ENCODE data around the gene RPP25L.
"Not testable (repeated sequence)": the region's sequence is repeated elsewhere in the genome, so short reads cannot be mapped to it uniquely, and the experiment has no call there.

RPP25L gene

GRCh38 chr9:34642679-34643078 is 30.8 kb upstream of the RPP25L start:
- POLR2A ChIA-PET = no interaction called here

DNA sequence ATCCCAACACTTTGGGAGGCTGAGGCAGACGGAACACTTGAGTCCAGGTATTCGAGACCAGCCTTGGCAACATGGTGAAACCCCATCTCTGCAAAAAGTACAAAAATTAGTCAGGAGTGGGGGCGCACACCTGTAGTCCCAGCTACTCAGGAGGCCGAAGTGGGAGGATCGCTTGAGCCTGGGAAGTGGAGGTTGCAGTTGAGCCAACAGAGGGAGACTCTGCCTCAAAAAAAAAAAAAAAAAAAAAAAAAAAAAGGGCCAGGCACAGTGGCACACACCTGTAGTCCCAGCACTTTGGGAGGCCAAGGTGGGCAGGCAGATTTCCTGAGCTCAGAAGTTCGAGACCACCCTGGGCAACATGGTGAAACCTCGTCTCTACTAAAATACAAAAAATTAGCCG is 27.4 kb upstream of the RPP25L start:
- DNase-seq (ENCODE audit: extremely low spot score); POLR2A ChIA-PET: not testable (repeated sequence)
- CTCF ChIA-PET = interaction anchor here (1.2 kb wide), 1 partner anchor 14 kb away, joined by 4 read pairs; no protein-coding TSS in a partner anchor
- peak; percentile 72 for TF ChIP-seq ZNF384 (IDR thresholded peaks at IDR 0.05)

More at GRCh38 chr9:34642679-34643078, 30.8 kb upstream of the RPP25L start:
- TF ChIP-seq LEF1 (IDR thresholded peaks at IDR 0.05; ENCODE audit: borderline replicate concordance) = no peak
- TF ChIP-seq CTBP1 (IDR thresholded peaks at IDR 0.05; ENCODE audit: borderline replicate concordance) = no peak
- no peak for TF ChIP-seq FOXA1 (IDR thresholded peaks at IDR 0.05)
- TF ChIP-seq SUZ12 (IDR thresholded peaks at IDR 0.05) = no peak
- TF ChIP-seq SP1 (IDR thresholded peaks at IDR 0.05) = no peak
- no peak for TF ChIP-seq TARDBP (IDR thresholded peaks at IDR 0.05)
- CTCF ChIA-PET = interaction anchor here (0.8 kb wide), 1 partner anchor 22 kb away, joined by 3 read pairs; no protein-coding TSS in a partner anchor
- DNase-seq (ENCODE audit: extremely low spot score) = no peak

GRCh38 chr9:34638138-34638445 is 26.2 kb upstream of the RPP25L start:
- POLR2A ChIA-PET = interaction anchor here (0.7 to 6.0 kb wide), 13 partner anchors 8 to 64 kb away, joined by 3 to 67 read pairs (median 4); partner anchors contain the start of genes DCTN3, GALT, IL11RA and RPP25L
- DNase-seq (ENCODE audit: extremely low spot score) = no peak
- TF ChIP-seq BHLHE40 (IDR thresholded peaks at IDR 0.05; ENCODE audit: borderline replicate concordance) (no peak), ZNF384 (IDR thresholded peaks at IDR 0.05) (no peak), NFRKB (IDR thresholded peaks at IDR 0.05) (no peak), FOXM1 (IDR thresholded peaks at IDR 0.05; ENCODE audit: borderline replicate concordance) (no peak), L3MBTL2 (conservative IDR thresholded peaks at IDR 0.05) (no peak), CTBP1 (IDR thresholded peaks at IDR 0.05; ENCODE audit: borderline replicate concordance) (no peak), ELF4 (IDR thresholded peaks at IDR 0.05) (no peak), ARNT (IDR thresholded peaks at IDR 0.05) (no peak), LEF1 (IDR thresholded peaks at IDR 0.05; ENCODE audit: borderline replicate concordance) (no peak)
- CTCF ChIA-PET = interaction anchor here (0.7 to 2.2 kb wide), 3 partner anchors 8 to 63 kb away, joined by 3 to 11 read pairs (median 4); partner anchors contain the start of gene GALT

DNA sequence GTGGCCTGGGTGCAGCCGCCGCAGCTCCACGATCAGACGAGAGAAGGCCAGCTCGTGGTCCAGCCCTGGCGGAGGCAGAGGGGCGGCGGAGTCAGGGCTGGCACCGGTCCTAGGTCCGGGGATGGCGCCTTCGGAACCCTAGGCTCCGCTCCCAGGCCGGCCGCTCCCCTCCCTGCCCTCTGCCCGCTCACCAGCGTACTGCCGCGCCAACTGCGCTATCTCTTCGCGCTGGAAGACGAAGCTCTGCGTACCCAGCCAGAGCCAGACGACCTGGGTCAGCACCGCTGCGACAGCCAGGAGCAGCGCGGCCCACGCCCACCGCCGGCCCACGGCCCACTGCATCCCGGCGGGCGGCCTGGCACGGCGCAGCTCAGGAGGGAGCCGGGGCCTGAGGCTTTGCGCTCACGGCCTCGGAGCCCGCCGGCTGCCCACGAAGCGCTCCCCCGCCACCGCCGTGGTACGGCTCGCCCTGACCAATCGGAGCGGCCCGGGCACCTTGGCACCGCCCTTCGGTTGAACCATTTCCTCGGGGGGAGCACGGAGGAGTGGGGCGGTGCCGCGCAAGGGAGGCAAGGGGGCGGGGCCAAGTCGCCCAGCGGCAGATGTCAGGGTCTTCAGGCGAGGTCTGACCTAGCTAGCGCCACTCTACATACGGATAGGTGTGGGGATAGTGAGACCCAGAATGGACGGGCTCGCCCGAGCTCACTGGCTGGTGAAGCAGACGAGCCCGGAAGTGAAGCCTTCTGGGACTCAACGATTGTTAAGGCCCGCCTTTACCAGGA is 25.6 kb upstream of the RPP25L start, which contains the start of gene SIGMAR1:
Gene SIGMAR1, minus strand, starts transcription at position 432 of the 782 bp plus-strand sequence. Its CDS starts 90 bp downstream, at position 342.
- ChIA-PET POLR2A (interaction anchor here (0.7 to 6.0 kb wide), 17 partner anchors 9 to 65 kb away, joined by 3 to 67 read pairs (median 4); partner anchors contain the start of genes DCTN3, GALT, IL11RA and RPP25L), CTCF (interaction anchor here (0.9 to 2.2 kb wide), 2 partner anchors 9 to 233 kb away, joined by 5 to 11 read pairs; partner anchors contain the start of gene GALT)
- no peak for TF ChIP-seq ZNF384 (IDR thresholded peaks at IDR 0.05)
- TF ChIP-seq L3MBTL2 (conservative IDR thresholded peaks at IDR 0.05) = peak; percentile 67
- TF ChIP-seq ELF4 (IDR thresholded peaks at IDR 0.05) = peak; percentile 40; the same call in 1 of the 2 replicates
- peak; percentile 91 for DNase-seq (ENCODE audit: extremely low spot score)

GRCh38 chr9:34636791-34637355 is 25.0 kb upstream of the RPP25L start:
- TF ChIP-seq HDGF (IDR thresholded peaks at IDR 0.05; ENCODE audit: borderline replicate concordance) = no peak
- no peak for TF ChIP-seq NFRKB (IDR thresholded peaks at IDR 0.05)
- TF ChIP-seq LEF1 (IDR thresholded peaks at IDR 0.05; ENCODE audit: borderline replicate concordance) = no peak
- TF ChIP-seq L3MBTL2 (conservative IDR thresholded peaks at IDR 0.05) = peak; percentile 94; the same call in 1 of the 2 replicates
- no peak for TF ChIP-seq FOXM1 (IDR thresholded peaks at IDR 0.05; ENCODE audit: borderline replicate concordance)
- DNase-seq (ENCODE audit: extremely low spot score) = no peak
- CTCF ChIA-PET = interaction anchor here (0.9 to 2.2 kb wide), 2 partner anchors 10 to 233 kb away, joined by 5 to 11 read pairs; partner anchors contain the start of gene GALT
- POLR2A ChIA-PET = interaction anchor here (0.7 to 6.0 kb wide), 9 partner anchors 10 to 54 kb away, joined by 3 to 67 read pairs (median 5); partner anchors contain the start of genes DCTN3, GALT, IL11RA and RPP25L

DNA sequence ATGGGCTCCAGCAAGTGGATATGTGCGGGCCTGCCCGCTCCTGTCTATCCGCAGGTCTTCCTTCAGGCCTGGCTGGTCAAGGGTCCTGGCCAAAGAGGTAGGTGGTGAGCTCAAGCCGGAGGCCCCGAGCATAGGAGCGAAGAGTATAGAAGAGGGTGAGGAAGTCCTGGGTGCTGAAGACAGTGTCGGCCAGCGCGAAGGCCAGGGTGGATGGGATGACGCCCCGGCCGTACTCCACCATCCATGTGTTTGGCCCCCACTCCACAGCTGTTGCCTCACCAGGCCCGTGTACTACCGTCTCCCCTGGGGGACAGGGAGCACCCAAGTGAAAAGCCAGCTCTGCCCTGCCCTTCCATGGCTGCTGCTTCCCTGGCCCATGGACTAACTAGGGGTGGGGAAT is 23.7 kb upstream of the RPP25L start:
- POLR2A ChIA-PET = interaction anchor here (1.0 to 6.0 kb wide), 3 partner anchors 11 to 66 kb away, joined by 3 to 67 read pairs (median 4); partner anchors contain the start of gene GALT
- DNase-seq (ENCODE audit: extremely low spot score) = no peak
- CTCF ChIA-PET = interaction anchor here (1.3 to 3.7 kb wide), 3 partner anchors 11 to 67 kb away, joined by 5 to 15 read pairs (median 9); partner anchors contain the start of genes GALT and RPP25L
- TF ChIP-seq ELF4 (IDR thresholded peaks at IDR 0.05) (no peak), SUZ12 (IDR thresholded peaks at IDR 0.05) (no peak)

GRCh38 chr9:34634551-34635248 is 22.8 kb upstream of the RPP25L start:
- ChIA-PET POLR2A (interaction anchor here (1.0 to 6.0 kb wide), 3 partner anchors 12 to 23 kb away, joined by 3 to 67 read pairs (median 6); partner anchors contain the start of genes GALT and RPP25L), CTCF (interaction anchor here (0.8 to 3.7 kb wide), 8 partner anchors 10 to 68 kb away, joined by 3 to 15 read pairs (median 5); partner anchors contain the start of genes DCTN3, GALT and RPP25L)
- no peak for DNase-seq (ENCODE audit: extremely low spot score)
- TF ChIP-seq ARNT (IDR thresholded peaks at IDR 0.05) (no peak), ELF4 (IDR thresholded peaks at IDR 0.05) (no peak), LEF1 (IDR thresholded peaks at IDR 0.05; ENCODE audit: borderline replicate concordance) (no peak), FOXA1 (IDR thresholded peaks at IDR 0.05) (no peak), TARDBP (IDR thresholded peaks at IDR 0.05) (no peak), L3MBTL2 (conservative IDR thresholded peaks at IDR 0.05) (no peak), ZNF384 (IDR thresholded peaks at IDR 0.05) (no peak)
